ENCODE data around the gene VN1R5. TPM values are rescaled to one million over a fixed set of nuclear protein-coding genes. Genes with fewer than 3 reads are reported as not detected.

VN1R5 gene
- total RNA-seq, 1 experiment from 2014 or later: not detected

GRCh38 chr1:247301176-247301540, 45.3 kb downstream of the VN1R5 start (continued):
- TF ChIP-seq, protein P1, sequence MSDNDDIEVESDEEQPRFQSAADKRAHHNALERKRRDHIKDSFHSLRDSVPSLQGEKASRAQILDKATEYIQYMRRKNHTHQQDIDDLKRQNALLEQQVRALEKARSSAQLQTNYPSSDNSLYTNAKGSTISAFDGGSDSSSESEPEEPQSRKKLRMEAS (IDR thresholded peaks at IDR 0.05): no peak
- no peak for TF ChIP-seq SP1 (IDR thresholded peaks at IDR 0.05; ENCODE audit: low read depth)
- TF ChIP-seq CEBPB (IDR thresholded peaks at IDR 0.05; ENCODE audit: low read depth): no peak
- TF ChIP-seq POLR2AphosphoS5 (IDR thresholded peaks at IDR 0.05; ENCODE audit: low read depth, low read length): no peak
- TF ChIP-seq ZFX (IDR thresholded peaks at IDR 0.05): no peak
- TF ChIP-seq, protein P2, sequence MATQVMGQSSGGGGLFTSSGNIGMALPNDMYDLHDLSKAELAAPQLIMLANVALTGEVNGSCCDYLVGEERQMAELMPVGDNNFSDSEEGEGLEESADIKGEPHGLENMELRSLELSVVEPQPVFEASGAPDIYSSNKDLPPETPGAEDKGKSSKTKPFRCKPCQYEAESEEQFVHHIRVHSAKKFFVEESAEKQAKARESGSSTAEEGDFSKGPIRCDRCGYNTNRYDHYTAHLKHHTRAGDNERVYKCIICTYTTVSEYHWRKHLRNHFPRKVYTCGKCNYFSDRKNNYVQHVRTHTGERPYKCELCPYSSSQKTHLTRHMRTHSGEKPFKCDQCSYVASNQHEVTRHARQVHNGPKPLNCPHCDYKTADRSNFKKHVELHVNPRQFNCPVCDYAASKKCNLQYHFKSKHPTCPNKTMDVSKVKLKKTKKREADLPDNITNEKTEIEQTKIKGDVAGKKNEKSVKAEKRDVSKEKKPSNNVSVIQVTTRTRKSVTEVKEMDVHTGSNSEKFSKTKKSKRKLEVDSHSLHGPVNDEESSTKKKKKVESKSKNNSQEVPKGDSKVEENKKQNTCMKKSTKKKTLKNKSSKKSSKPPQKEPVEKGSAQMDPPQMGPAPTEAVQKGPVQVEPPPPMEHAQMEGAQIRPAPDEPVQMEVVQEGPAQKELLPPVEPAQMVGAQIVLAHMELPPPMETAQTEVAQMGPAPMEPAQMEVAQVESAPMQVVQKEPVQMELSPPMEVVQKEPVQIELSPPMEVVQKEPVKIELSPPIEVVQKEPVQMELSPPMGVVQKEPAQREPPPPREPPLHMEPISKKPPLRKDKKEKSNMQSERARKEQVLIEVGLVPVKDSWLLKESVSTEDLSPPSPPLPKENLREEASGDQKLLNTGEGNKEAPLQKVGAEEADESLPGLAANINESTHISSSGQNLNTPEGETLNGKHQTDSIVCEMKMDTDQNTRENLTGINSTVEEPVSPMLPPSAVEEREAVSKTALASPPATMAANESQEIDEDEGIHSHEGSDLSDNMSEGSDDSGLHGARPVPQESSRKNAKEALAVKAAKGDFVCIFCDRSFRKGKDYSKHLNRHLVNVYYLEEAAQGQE (IDR thresholded peaks at IDR 0.05; ENCODE audit: low read depth): no peak
- no peak for TF ChIP-seq JUND (IDR thresholded peaks at IDR 0.05)
- no peak for TF ChIP-seq TCF7L2 (IDR thresholded peaks at IDR 0.05; ENCODE audit: borderline replicate concordance, extremely low read depth, insufficient read depth, insufficient read length)

DNA sequence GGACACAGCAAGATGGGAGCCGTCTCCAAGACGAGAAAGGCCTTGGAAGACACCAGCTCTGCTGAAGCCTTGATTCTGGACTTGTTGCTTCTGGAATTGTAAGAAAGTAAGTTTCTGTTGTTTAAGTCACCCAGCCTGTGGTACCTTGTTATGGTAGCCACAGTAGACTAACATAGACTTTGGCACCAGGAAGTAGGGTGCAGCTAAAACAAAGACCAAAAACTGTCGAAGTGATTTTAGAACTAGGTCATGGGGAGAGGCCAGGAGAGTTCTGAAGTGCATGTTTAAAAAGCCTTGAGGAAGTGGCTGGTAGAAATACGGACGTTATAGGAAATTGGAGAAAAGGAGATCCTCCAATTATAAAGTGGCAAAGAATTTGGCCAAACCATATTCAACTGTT, 47.3 kb downstream of the VN1R5 start:
- Histone ChIP-seq H3K9me2 (ENCODE audit: insufficient read depth) (no peaks in the 10 kb centered on the region), H3K4me2 (ENCODE audit: low read length) (no peak overlapping the region), H3K4me1 (ENCODE audit: control insufficient read depth in 1 of 2, insufficient read depth in 2 of 2, low read length in 2 of 2) (no peaks in the 10 kb centered on the region), H3K4me3 (replicated peaks in 1 of 2; ENCODE audit: low read depth in 1 of 2, low read length in 2 of 2) (no peak overlapping the region), H4K20me1 (ENCODE audit: insufficient read depth) (no peaks in the 10 kb centered on the region), H3K9ac (ENCODE audit: low read length) (no peak overlapping the region), H3K79me2 (ENCODE audit: insufficient read depth, low read length) (no peaks in the 10 kb centered on the region), H3K27me3 (ENCODE audit: insufficient read depth, low read length) (no peaks in the 10 kb centered on the region), H3K9me3 (ENCODE audit: control insufficient read depth in 1 of 2, insufficient read depth in 1 of 2, low read depth in 1 of 2, low read length in 2 of 2) (no peaks in the 10 kb centered on the region), H2AFZ (ENCODE audit: low read depth, low read length, poor library complexity, severe bottlenecking) (no peak overlapping the region), H3K36me3 (ENCODE audit: control insufficient read depth in 1 of 2, insufficient read depth in 2 of 2, low read length in 2 of 2) (peaks cover 25 to 27% of the 10 kb centered on the region in 2 experiments; a peak in 3 of 4 replicates), H3K27ac (ENCODE audit: low read depth, low read length) (no peak overlapping the region)
- RAD21 ChIA-PET (ENCODE audit: low non-redundant PET in 1 of 2, low total read pairs in 2 of 2, uncharacterized antibody in 2 of 2, unreplicated experiment in 2 of 2): no interaction called here
- CTCF ChIA-PET: no interaction called here
- intact Hi-C loops (cut with micrococcal nuclease): no loop called here
- POLR2A ChIA-PET: no interaction called here
- DNase-seq (ENCODE audit: low read depth, low spot score) (no peak), ATAC-seq (no peak)
- BruUV-seq (replicated peaks): no TSS peak
- TF ChIP-seq EZH2phosphoT487 (IDR thresholded peaks at IDR 0.05; ENCODE audit: borderline replicate concordance) (no peak), TCF7L2 (IDR thresholded peaks at IDR 0.05; ENCODE audit: borderline replicate concordance, extremely low read depth, insufficient read depth, insufficient read length) (no peak), SIN3A (IDR thresholded peaks at IDR 0.05; ENCODE audit: low read depth) (no peak), FOSL1 (IDR thresholded peaks at IDR 0.05; ENCODE audit: low read depth) (no peak), SP1 (IDR thresholded peaks at IDR 0.05; ENCODE audit: low read depth) (no peak), CEBPB (IDR thresholded peaks at IDR 0.05; ENCODE audit: low read depth) (no peak), ELF1 (IDR thresholded peaks at IDR 0.05; ENCODE audit: borderline replicate concordance, low read depth) (no peak), EZH2 (IDR thresholded peaks at IDR 0.05) (no peak)
- TF ChIP-seq, protein P3, sequence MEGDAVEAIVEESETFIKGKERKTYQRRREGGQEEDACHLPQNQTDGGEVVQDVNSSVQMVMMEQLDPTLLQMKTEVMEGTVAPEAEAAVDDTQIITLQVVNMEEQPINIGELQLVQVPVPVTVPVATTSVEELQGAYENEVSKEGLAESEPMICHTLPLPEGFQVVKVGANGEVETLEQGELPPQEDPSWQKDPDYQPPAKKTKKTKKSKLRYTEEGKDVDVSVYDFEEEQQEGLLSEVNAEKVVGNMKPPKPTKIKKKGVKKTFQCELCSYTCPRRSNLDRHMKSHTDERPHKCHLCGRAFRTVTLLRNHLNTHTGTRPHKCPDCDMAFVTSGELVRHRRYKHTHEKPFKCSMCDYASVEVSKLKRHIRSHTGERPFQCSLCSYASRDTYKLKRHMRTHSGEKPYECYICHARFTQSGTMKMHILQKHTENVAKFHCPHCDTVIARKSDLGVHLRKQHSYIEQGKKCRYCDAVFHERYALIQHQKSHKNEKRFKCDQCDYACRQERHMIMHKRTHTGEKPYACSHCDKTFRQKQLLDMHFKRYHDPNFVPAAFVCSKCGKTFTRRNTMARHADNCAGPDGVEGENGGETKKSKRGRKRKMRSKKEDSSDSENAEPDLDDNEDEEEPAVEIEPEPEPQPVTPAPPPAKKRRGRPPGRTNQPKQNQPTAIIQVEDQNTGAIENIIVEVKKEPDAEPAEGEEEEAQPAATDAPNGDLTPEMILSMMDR (IDR thresholded peaks at IDR 0.05 in 2 of 3, conservative IDR thresholded peaks at IDR 0.05 in 1 of 3; ENCODE audit: borderline replicate concordance in 1 of 3, insufficient read depth in 1 of 3, low read depth in 2 of 3, low read length in 2 of 3): no peak
- TF ChIP-seq, protein P1 (IDR thresholded peaks at IDR 0.05): no peak
